Right atrium auricular region (tissue), 2 donors: ENCODE measurements around the gene BTN3A1. TPM values are rescaled to one million over a fixed set of nuclear protein-coding genes. Genes with fewer than 3 reads are reported as not detected.
A peak's percentile ranks its signal among the peaks of the same experiment; 100 is the strongest.

Experiments used
- DNase-seq: peaks from one replicate; pipeline ENCODE4 v3.0.0-alpha.2; 2019; ENCODE audit warnings: low spot score
- H3K27ac ChIP-seq, 2 donors: fragments of 200-600 bp; sonication (generic); 1 replicate in 1 of 2; 2 replicates in 1 of 2; pipeline ENCODE4 v1.5.1; 2016 to 2019
- H3K27me3 ChIP-seq, 2 donors: fragments of 200-600 bp; sonication (generic); one replicate each; pipeline versions ENCODE4 v1.5.1 to v1.6.0; 2017 to 2019
- H3K36me3 ChIP-seq: fragments of 200-600 bp; sonication (generic); one replicate; pipeline ENCODE4 v1.5.1; 2016
- H3K4me1 ChIP-seq, 2 donors: fragments of 200-600 bp; sonication (generic); one replicate each; pipeline versions ENCODE4 v1.5.1 to v1.6.0; 2017 to 2019
- H3K4me3 ChIP-seq, 2 donors: fragments of 200-600 bp; sonication (generic); 1 replicate in 1 of 2; 2 replicates in 1 of 2; pipeline ENCODE4 v1.5.1; 2017 to 2019; ENCODE audit warnings: mild to moderate bottlenecking in 1 of 2, moderate library complexity in 1 of 2
- H3K9me3 ChIP-seq, 2 donors: fragments of 200-600 bp; sonication (generic); one replicate each; pipeline ENCODE4 v1.5.1; 2019
- CTCF ChIP-seq, 2 donors: fragments of 200-600 bp; sonication (generic); IDR thresholded peaks; one replicate each; pipeline ENCODE4 v1.5.1; 2019; ENCODE audit warnings: antibody characterized with exemption in 2 of 2
- total RNA-seq, 2 donors: library from RNA; depleted of rRNA; stranded (reverse); fragments of >200 nt; gene quantifications; one replicate each; pipeline ENCODE4 v1.1.0, GENCODE V29; 2016

Gene BTN3A1
- total RNA-seq, 2 donors from 2014 or later, result 3.6 to 6.6 TPM

GRCh38 chr6:26382121-26382520, 20.0 kb upstream of the BTN3A1 start:
- H3K4me1 ChIP-seq, result peaks cover 0 to 8% of the 10 kb centered on the region in 2 donors

GRCh38 chr6:26383624-26384417, 18.3 kb upstream of the BTN3A1 start:
- Histone ChIP-seq H3K4me3 (peak overlapping the region; percentile 67 to 72), H3K27me3 (no peaks in the 10 kb centered on the region), H3K4me1 (peaks cover 0 to 8% of the 10 kb centered on the region in 2 donors), H3K9me3 (no peaks in the 10 kb centered on the region), H3K27ac (peak overlapping the region; percentile 72 to 77), H3K36me3 (no peaks in the 10 kb centered on the region)
- no peak for DNase-seq
- no peak for TF ChIP-seq CTCF (IDR thresholded peaks at IDR 0.05)

More at GRCh38 chr6:26382121-26382520, 20.0 kb upstream of the BTN3A1 start:
- no peak for TF ChIP-seq CTCF (IDR thresholded peaks at IDR 0.05)
- no peak overlapping the region for H3K4me3 ChIP-seq
- no peaks in the 10 kb centered on the region for H3K27me3 ChIP-seq
- H3K27ac ChIP-seq, result no peak overlapping the region
- no peaks in the 10 kb centered on the region for H3K36me3 ChIP-seq
- H3K9me3 ChIP-seq, result no peaks in the 10 kb centered on the region
- DNase-seq, result no peak

- Histone ChIP-seq H3K27me3 (no peaks in the 10 kb centered on the region), H3K4me3 (no peak overlapping the region), H3K4me1 (peaks cover 0 to 8% of the 10 kb centered on the region in 2 donors), H3K27ac (no peak overlapping the region), H3K9me3 (no peaks in the 10 kb centered on the region), H3K36me3 (peaks cover 7% of the 10 kb centered on the region)
- no peak for DNase-seq
- no peak for TF ChIP-seq CTCF (IDR thresholded peaks at IDR 0.05)
These were observed 16.3 kb upstream of the BTN3A1 start for GRCh38 chr6:26385734-26386125.

- DNase-seq, result no peak
- Histone ChIP-seq H3K4me1 (peaks cover 0 to 8% of the 10 kb centered on the region in 2 donors), H3K9me3 (no peaks in the 10 kb centered on the region), H3K36me3 (peaks cover 7% of the 10 kb centered on the region), H3K4me3 (no peak overlapping the region), H3K27me3 (no peaks in the 10 kb centered on the region), H3K27ac (no peak overlapping the region)
- TF ChIP-seq CTCF (IDR thresholded peaks at IDR 0.05), result no peak
These were observed 14.5 kb upstream of the BTN3A1 start for GRCh38 chr6:26387565-26387964.

GRCh38 chr6:26388014-26388413, 14.1 kb upstream of the BTN3A1 start:
- Histone ChIP-seq H3K36me3 (peaks cover 7% of the 10 kb centered on the region), H3K4me1 (peaks cover 0 to 8% of the 10 kb centered on the region in 2 donors), H3K27me3 (no peaks in the 10 kb centered on the region)

More at GRCh38 chr6:26388014-26388413, 14.1 kb upstream of the BTN3A1 start:
- H3K4me3 ChIP-seq, result no peak overlapping the region
- no peaks in the 10 kb centered on the region for H3K9me3 ChIP-seq
- no peak for DNase-seq
- no peak overlapping the region for H3K27ac ChIP-seq
- no peak for TF ChIP-seq CTCF (IDR thresholded peaks at IDR 0.05)
